ENCODE data around the gene B4GALT5.

Gene B4GALT5

GRCh38 chr20:49597825-49598395 lies 115.8 kb downstream of the B4GALT5 start:
- H3K4me3 ChIP-seq (ENCODE audit: low read length), result no peak overlapping the region
- TF ChIP-seq CTCF (conservative IDR thresholded peaks at IDR 0.05; ENCODE audit: low read depth, low read length), result no peak
- no peak for DNase-seq (ENCODE audit: low read depth)

DNA sequence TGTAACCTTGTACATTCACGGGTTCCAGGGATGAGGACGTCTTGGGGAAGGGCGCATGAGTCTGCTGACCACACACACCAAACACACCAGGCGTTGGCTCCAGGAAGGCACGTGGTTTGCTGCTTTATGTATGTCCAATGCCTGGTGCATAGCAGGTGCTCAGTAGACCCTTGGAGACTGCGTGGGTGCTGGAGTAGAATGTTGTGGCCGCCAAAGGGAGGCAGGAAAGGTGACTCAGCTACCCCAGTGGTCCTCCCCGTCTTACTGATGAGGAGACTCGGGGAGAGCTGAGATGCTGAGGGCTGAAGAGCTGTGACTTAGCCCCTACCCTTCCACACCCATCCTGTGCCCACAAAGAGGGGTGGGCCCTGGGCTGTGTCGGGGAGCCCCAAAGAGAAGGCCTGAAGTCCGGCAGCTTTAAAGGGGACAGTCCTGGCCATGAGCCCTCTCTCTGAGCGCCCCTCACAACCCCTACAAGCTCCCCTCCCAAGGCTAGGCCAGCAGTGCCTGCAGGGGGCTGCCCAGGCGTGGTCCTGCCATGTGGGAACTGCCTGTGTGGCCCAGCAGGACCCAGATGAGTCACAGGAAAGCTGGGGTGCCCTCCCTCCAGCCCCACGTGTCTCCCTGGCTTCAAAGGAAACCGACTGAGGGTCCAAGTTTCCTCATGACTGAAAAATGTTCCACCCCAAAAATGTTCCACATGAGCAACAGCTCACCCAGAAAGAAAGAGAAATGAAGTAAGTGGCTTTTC lies 117.7 kb downstream of the B4GALT5 start:
- no peak for TF ChIP-seq CTCF (conservative IDR thresholded peaks at IDR 0.05; ENCODE audit: low read depth, low read length)
- H3K4me3 ChIP-seq (ENCODE audit: low read length), result no peak overlapping the region
- no peak for DNase-seq (ENCODE audit: low read depth)

GRCh38 chr20:49595346-49595745 lies 118.3 kb downstream of the B4GALT5 start:
- no peak for DNase-seq (ENCODE audit: low read depth)
- TF ChIP-seq CTCF (conservative IDR thresholded peaks at IDR 0.05; ENCODE audit: low read depth, low read length), result no peak
- H3K4me3 ChIP-seq (ENCODE audit: low read length), result no peak overlapping the region

DNA sequence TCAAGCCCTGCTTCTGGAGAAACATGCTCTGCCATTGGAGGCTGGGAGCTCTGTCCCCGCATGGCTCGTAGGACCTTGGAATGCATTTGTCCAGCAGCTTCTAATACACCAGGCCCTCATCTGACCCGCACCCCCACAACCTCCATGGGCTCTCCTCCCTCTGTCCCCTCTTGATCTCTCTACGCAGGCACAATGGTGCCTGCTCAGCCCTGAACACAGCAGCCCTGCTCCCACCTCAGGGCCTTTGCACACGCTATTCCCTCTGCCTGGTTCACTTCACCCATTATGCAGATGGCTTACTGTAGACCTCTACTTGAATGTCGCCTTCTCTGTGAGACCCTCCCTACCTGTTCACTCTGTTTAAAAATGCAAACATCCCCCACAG lies 118.8 kb downstream of the B4GALT5 start:
- no peak for DNase-seq (ENCODE audit: low read depth)
- no peak overlapping the region for H3K4me3 ChIP-seq (ENCODE audit: low read length)
- TF ChIP-seq CTCF (conservative IDR thresholded peaks at IDR 0.05; ENCODE audit: low read depth, low read length), result no peak

DNA sequence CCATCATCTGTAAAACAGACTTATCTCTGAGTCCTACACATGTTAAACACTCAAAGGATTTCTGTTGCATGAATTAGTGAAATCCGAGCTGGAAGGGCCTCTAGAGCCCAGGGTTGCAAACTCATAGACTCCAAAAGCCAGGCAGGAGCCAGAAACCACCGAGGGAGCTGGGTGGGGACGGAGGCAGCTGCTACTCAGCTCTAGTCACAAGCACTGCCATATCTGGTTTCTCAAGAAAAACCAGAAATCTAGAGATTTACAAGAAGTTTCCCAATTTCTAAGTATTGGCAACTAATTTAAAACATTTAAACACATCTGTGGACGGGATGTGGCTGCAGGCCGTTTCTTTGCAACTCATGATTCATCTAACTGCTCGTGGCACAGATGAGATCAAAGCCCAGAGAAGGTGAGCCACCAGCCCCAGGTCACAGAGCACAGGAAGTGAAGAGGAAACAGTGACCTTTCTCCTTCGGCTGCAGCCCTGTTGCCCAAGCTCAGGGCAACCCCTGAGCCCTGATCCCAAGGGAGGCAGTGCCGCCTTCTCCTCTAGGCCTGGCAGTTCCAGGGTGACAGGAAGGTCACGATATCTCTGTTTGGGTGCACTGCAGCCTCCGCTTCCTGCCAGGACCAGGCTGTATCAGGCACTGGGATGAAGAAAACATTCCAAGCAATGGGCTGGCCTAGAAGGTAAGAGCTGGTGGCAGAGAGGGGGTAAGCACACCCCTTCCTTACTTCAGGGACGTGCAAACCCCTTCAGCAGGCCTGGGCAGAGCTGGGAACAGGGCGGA lies 119.3 kb downstream of the B4GALT5 start:
- no peak for TF ChIP-seq CTCF (conservative IDR thresholded peaks at IDR 0.05; ENCODE audit: low read depth, low read length)
- peak; percentile 75 for DNase-seq (ENCODE audit: low read depth)
- H3K4me3 ChIP-seq (ENCODE audit: low read length), result no peak overlapping the region

DNA sequence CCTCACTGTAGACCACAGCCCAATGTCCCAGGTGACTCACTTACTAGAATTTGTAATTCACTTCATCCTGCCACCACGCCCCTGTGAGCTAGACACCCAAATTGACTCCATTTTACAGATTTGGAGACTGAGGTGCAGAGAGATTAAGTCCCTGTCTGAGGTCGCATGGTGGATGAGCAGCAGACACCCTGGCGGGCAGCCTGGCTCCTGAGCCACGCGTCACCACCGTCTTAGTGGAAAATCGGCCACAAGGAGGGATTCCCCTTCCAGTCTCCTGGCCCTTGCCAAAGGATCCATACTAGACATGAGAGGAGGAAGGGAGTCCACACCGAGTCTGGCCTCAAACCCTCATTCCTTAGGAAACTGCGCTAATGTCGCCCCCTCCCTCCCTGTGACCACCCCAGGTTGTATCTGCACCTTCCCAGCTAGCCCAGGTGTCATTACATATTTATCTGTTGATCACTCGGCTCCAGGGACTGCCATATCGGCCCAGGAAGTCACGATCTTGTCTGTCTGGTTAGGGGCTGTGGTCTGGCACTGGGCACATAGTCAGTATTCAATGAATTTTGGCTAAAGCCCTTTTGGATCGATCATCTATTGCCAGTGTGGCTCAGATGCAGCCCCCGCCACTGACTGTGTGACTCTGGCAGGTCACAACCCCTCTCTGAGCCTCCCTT lies 120.1 kb downstream of the B4GALT5 start:
- TF ChIP-seq CTCF (conservative IDR thresholded peaks at IDR 0.05; ENCODE audit: low read depth, low read length), result no peak
- DNase-seq (ENCODE audit: low read depth), result no peak
- H3K4me3 ChIP-seq (ENCODE audit: low read length), result no peak overlapping the region
